H1 (cell line): ENCODE measurements around the gene FAM228B. TPM values are rescaled to one million over a fixed set of nuclear protein-coding genes. Genes with fewer than 3 reads are reported as not detected.

Experiments used
- CTCF ChIA-PET: fragments of 300-600 bp; sonication (Branson Sonifier 250); formaldehyde crosslinking; loops from one replicate; lab custom pipeline; 2021; ENCODE audit not compliant: partially characterized antibody; lab: Charles Lee
- POLR2A ChIA-PET: fragments of 300-600 bp; sonication (Branson Sonifier 250); formaldehyde crosslinking; loops from one replicate; lab custom pipeline; 2021; ENCODE audit warnings: inconsistent platforms; ENCODE audit not compliant: partially characterized antibody; lab: Charles Lee
- DNase-seq, 2 experiments: peaks; one replicate each; pipeline versions ENCODE4 v3.0.0 to v3.0.0-alpha.2; 2010 to 2022; ENCODE audit warnings: low spot score in 2 of 2, low read depth in 1 of 2, mixed read lengths in 1 of 2
- FAIRE-seq: peaks from 2 replicates; lab custom pipeline; 2011; peaks lifted over from hg19 to GRCh38; lab: Jason Lieb, UNC
- H2AFZ ChIP-seq: 2 replicates; pipeline ENCODE4 v1.8.1; 2012; ENCODE audit warnings: low read length, inconsistent platforms
- H2AK5ac ChIP-seq: 2 replicates; pipeline ENCODE4 v1.6.1; 2013; ENCODE audit warnings: low read depth, low read length
- H2BK120ac ChIP-seq: replicated peaks from 2 replicates; pipeline ENCODE3; 2013; ENCODE audit warnings: low read depth, low read length, inconsistent platforms
- H2BK12ac ChIP-seq: 2 replicates; pipeline ENCODE4 v1.6.1; 2013; ENCODE audit warnings: low read depth, low read length
- H2BK15ac ChIP-seq: 2 replicates; pipeline ENCODE4 v1.6.1; 2013; ENCODE audit warnings: low read length
- H2BK20ac ChIP-seq: 2 replicates; pipeline ENCODE4 v1.6.1; 2013; ENCODE audit warnings: low read length
- H2BK5ac ChIP-seq: 2 replicates; pipeline ENCODE4 v1.6.1; 2013; ENCODE audit warnings: low read depth, low read length
- H3K14ac ChIP-seq: 2 replicates; pipeline ENCODE4 v1.6.1; 2013; ENCODE audit warnings: inconsistent platforms; ENCODE audit not compliant: insufficient read length
- H3K18ac ChIP-seq: 2 replicates; pipeline ENCODE4 v1.6.1; 2013; ENCODE audit warnings: low read length; ENCODE audit errors: extremely low read depth
- H3K23ac ChIP-seq: 2 replicates; pipeline ENCODE4 v1.6.1; 2013; ENCODE audit warnings: inconsistent platforms; ENCODE audit not compliant: insufficient read length
- H3K23me2 ChIP-seq: 2 replicates; pipeline ENCODE4 v1.6.1; 2013; ENCODE audit warnings: low read depth, low read length
- H3K27ac ChIP-seq: 2 replicates; pipeline ENCODE4 v1.6.1; 2011; ENCODE audit warnings: low read depth, low read length, inconsistent platforms
- H3K27me3 ChIP-seq, 4 experiments: replicated peaks in 1 of 4; 1 replicate in 1 of 4; 2 replicates in 3 of 4; pipeline versions ENCODE4 v1.6.1 to v1.8.1; 2011 to 2013; ENCODE audit warnings: low read length in 3 of 4, mild to moderate bottlenecking in 3 of 4, inconsistent platforms in 2 of 4, mixed read lengths in 2 of 4, moderate library complexity in 1 of 4; ENCODE audit not compliant: control insufficient read depth in 3 of 4, insufficient read depth in 3 of 4; ENCODE audit errors: extremely low read depth in 1 of 4
- H3K36me3 ChIP-seq, 4 experiments: 2 replicates each; pipeline versions ENCODE4 v1.6.1 to v1.8.1; 2011 to 2013; ENCODE audit warnings: mild to moderate bottlenecking in 4 of 4, low read length in 3 of 4, moderate library complexity in 2 of 4, control low read depth in 1 of 4, inconsistent platforms in 1 of 4; ENCODE audit not compliant: insufficient read depth in 4 of 4, control insufficient read depth in 2 of 4
- H3K4ac ChIP-seq: replicated peaks from 2 replicates; pipeline ENCODE3; 2013; ENCODE audit warnings: low read length, low read depth, mixed read lengths, inconsistent platforms; ENCODE audit not compliant: insufficient read length
- H3K4me1 ChIP-seq, 4 experiments: replicated peaks in 1 of 4; 1 replicate in 1 of 4; 2 replicates in 3 of 4; pipeline versions ENCODE4 v1.6.1 to v1.8.1; 2011 to 2013; ENCODE audit warnings: low read length in 3 of 4, inconsistent platforms in 2 of 4, mixed read lengths in 1 of 4; ENCODE audit not compliant: insufficient read depth in 4 of 4, control insufficient read depth in 3 of 4
- H3K4me2 ChIP-seq, 2 experiments: 2 replicates each; pipeline versions ENCODE4 v1.6.1 to v1.8.1; 2011 to 2013; ENCODE audit warnings: low read depth in 2 of 2, low read length in 2 of 2, control low read depth in 1 of 2, inconsistent platforms in 1 of 2, mild to moderate bottlenecking in 1 of 2; ENCODE audit not compliant: insufficient read depth in 1 of 2
- H3K4me3 ChIP-seq, 4 experiments: fragments of 200-600, 300-600 bp in 1 of 4; sonication (generic), shearing (Covaris generic), sonication (Bioruptor Twin) in 1 of 4; 2 replicates each; pipeline versions ENCODE4 v1.5.1 to v1.8.1; 2011 to 2016; ENCODE audit warnings: low read length in 4 of 4, low read depth in 3 of 4, control low read depth in 2 of 4, inconsistent platforms in 2 of 4, mild to moderate bottlenecking in 2 of 4, mixed read lengths in 1 of 4, moderate library complexity in 1 of 4; ENCODE audit not compliant: insufficient read depth in 2 of 4; ENCODE audit errors: extremely low read depth in 1 of 4
- H3K56ac ChIP-seq: replicated peaks from 2 replicates; pipeline ENCODE3; 2013; ENCODE audit warnings: low read depth, mild to moderate bottlenecking, mixed read lengths, low read length, inconsistent platforms; ENCODE audit not compliant: insufficient read length
- H3K79me1 ChIP-seq: 2 replicates; pipeline ENCODE4 v1.6.1; 2013; ENCODE audit warnings: low read depth, low read length, control low read depth
- H3K79me2 ChIP-seq, 2 experiments: 2 replicates each; pipeline versions ENCODE4 v1.6.1 to v1.8.1; 2012 to 2013; ENCODE audit warnings: low read length in 2 of 2, mild to moderate bottlenecking in 2 of 2, inconsistent platforms in 1 of 2; ENCODE audit not compliant: insufficient read depth in 2 of 2, control insufficient read depth in 1 of 2
- H3K9ac ChIP-seq, 4 experiments: replicated peaks in 1 of 4; 1 replicate in 1 of 4; 2 replicates in 3 of 4; pipeline versions ENCODE4 v1.6.1 to v1.8.1; 2011 to 2013; ENCODE audit warnings: low read depth in 3 of 4, low read length in 3 of 4, control low read depth in 2 of 4, mild to moderate bottlenecking in 2 of 4, moderate library complexity in 2 of 4, inconsistent platforms in 1 of 4; ENCODE audit errors: extremely low read depth in 1 of 4
- H3K9me3 ChIP-seq, 2 experiments: 2 replicates each; pipeline versions ENCODE4 v1.6.1 to v1.8.1; 2012 to 2013; ENCODE audit warnings: mild to moderate bottlenecking in 2 of 2, moderate library complexity in 2 of 2, control low read depth in 1 of 2, inconsistent platforms in 1 of 2, low read depth in 1 of 2, low read length in 1 of 2, mixed read lengths in 1 of 2; ENCODE audit not compliant: insufficient read depth in 2 of 2
- H4K20me1 ChIP-seq, 2 experiments: replicated peaks in 1 of 2; 2 replicates each; pipeline versions ENCODE3 to v1.8.1; 2011 to 2013; ENCODE audit warnings: inconsistent platforms in 2 of 2, low read length in 2 of 2, mild to moderate bottlenecking in 1 of 2; ENCODE audit not compliant: insufficient read depth in 2 of 2, control insufficient read depth in 1 of 2
- H4K5ac ChIP-seq: 2 replicates; pipeline ENCODE4 v1.6.1; 2013; ENCODE audit warnings: low read length, low read depth, mixed read lengths, inconsistent platforms; ENCODE audit not compliant: insufficient read length
- H4K8ac ChIP-seq: 2 replicates; pipeline ENCODE4 v1.8.0; 2013; ENCODE audit warnings: mild to moderate bottlenecking, moderate library complexity, low read length, inconsistent platforms; ENCODE audit not compliant: insufficient read depth; ENCODE audit errors: extremely low read depth
- H4K91ac ChIP-seq: replicated peaks from 2 replicates; pipeline ENCODE3; 2013; ENCODE audit warnings: low read length, mixed read lengths, inconsistent platforms; ENCODE audit not compliant: insufficient read length
- CTBP2 ChIP-seq: IDR thresholded peaks from 2 replicates; pipeline ENCODE4 v1.7.0; 2011; ENCODE audit warnings: borderline replicate concordance, mild to moderate bottlenecking, moderate library complexity, mixed read lengths, low read length; ENCODE audit not compliant: insufficient read depth, insufficient read length
- EP300 ChIP-seq, 2 experiments: IDR thresholded peaks; 1 replicate in 1 of 2; 2 replicates in 1 of 2; pipeline ENCODE4 v1.6.1; 2011 to 2012; ENCODE audit warnings: low read depth in 2 of 2, low read length in 2 of 2, mild to moderate bottlenecking in 2 of 2, borderline replicate concordance in 1 of 2, inconsistent platforms in 1 of 2, moderate library complexity in 1 of 2
- HDAC6 ChIP-seq: IDR thresholded peaks from one replicate; pipeline ENCODE4 v1.7.1; 2012; ENCODE audit warnings: low read depth, mild to moderate bottlenecking, inconsistent platforms, low read length, moderate library complexity
- KDM1A ChIP-seq: fragments of 200-600, 300-600 bp; sonication (generic); IDR thresholded peaks from 2 replicates; pipeline ENCODE4 v1.7.1; 2016; ENCODE audit warnings: mild to moderate bottlenecking, low read length, borderline replicate concordance
- KDM4A ChIP-seq: IDR thresholded peaks from one replicate; pipeline ENCODE4 v1.7.1; 2012; ENCODE audit warnings: low read depth, mild to moderate bottlenecking, moderate library complexity, low read length, inconsistent platforms; ENCODE audit not compliant: severe bottlenecking
- RFX5 ChIP-seq: IDR thresholded peaks from 2 replicates; pipeline ENCODE4 v1.6.1; 2011; ENCODE audit warnings: low read depth, low read length, improper control_type of control experiment, borderline replicate concordance
- RXRA ChIP-seq: IDR thresholded peaks from 2 replicates; pipeline ENCODE4 v1.6.1; 2011; ENCODE audit warnings: low read depth, mild to moderate bottlenecking, low read length, moderate library complexity; ENCODE audit not compliant: insufficient read depth
- SP2 ChIP-seq: IDR thresholded peaks from 2 replicates; pipeline ENCODE4 v1.6.1; 2012; ENCODE audit warnings: mild to moderate bottlenecking, low read length, inconsistent platforms
- SRF ChIP-seq: IDR thresholded peaks from 2 replicates; pipeline ENCODE4 v1.6.1; 2011; ENCODE audit warnings: mild to moderate bottlenecking, low read depth, low read length, moderate library complexity
- SUZ12 ChIP-seq: fragments of 200-600 bp; sonication (generic); IDR thresholded peaks from 2 replicates; pipeline ENCODE4 v1.6.1; 2012; ENCODE audit warnings: mild to moderate bottlenecking, inconsistent platforms, low read length, moderate library complexity, mixed read lengths
- TBP ChIP-seq: IDR thresholded peaks from 2 replicates; pipeline ENCODE4 v1.6.1; 2011; ENCODE audit warnings: low read depth, low read length, improper control_type of control experiment
- TCF12 ChIP-seq: IDR thresholded peaks from 2 replicates; pipeline ENCODE4 v1.6.1; 2011; ENCODE audit warnings: low read depth, mild to moderate bottlenecking, low read length
- USF2 ChIP-seq: IDR thresholded peaks from 2 replicates; pipeline ENCODE4 v1.6.1; 2011; ENCODE audit warnings: low read length, improper control_type of control experiment
- WGBS, 2 experiments: shearing (Covaris generic) in 1 of 2; methylation state at CpG; one replicate each; pipeline versions ENCODE4 v1.1.6 to v1.1.7; 2013 to 2015; ENCODE audit warnings: low lambda C conversion rate in 2 of 2, mixed read lengths in 2 of 2, inconsistent platforms in 1 of 2, low coverage in 1 of 2, missing lambda C conversion rate in 1 of 2; ENCODE audit not compliant: insufficient replicate concordance in 2 of 2, insufficient coverage in 1 of 2, insufficient read length in 1 of 2; ENCODE audit errors: extremely low coverage in 1 of 2, missing lambda C conversion rate in 1 of 2; 5-methylcytosine and 5-hydroxymethylcytosine counted together
- polyA plus RNA-seq, 7 experiments: library from polyadenylated mRNA; depleted of rRNA in 3 of 7; stranded (reverse) in 5 of 7; unstranded in 2 of 7; fragments of >200 nt in 5 of 7; fragments of 200-250 nt in 2 of 7; gene quantifications; 1 replicate in 5 of 7; 2 replicates in 1 of 7; 4 replicates in 1 of 7; pipeline versions ENCODE4 v1.2.1 to v1.2.3, GENCODE V29; 2011 to 2013; ENCODE audit warnings: missing spikeins in 2 of 7, mixed read lengths in 2 of 7
- total RNA-seq: library from RNA; stranded (reverse); fragmentation: NEBNext Ultra II Directional; extraction: Animal tissue kit (Norgen Biotek cat#: 25700); gene quantifications from 2 replicates; pipeline ENCODE4 v1.2.1, GENCODE V29; 2021

Gene FAM228B
- total and polyA plus RNA-seq, 2 of the 8 experiments (the other 6 are each of a cell fraction or from before 2014, with no cell fraction given): 1.4 to 3.2 TPM

- H3K27me3 ChIP-seq: no peaks in the 10 kb centered on the region
- no peak overlapping the region for H3K14ac ChIP-seq
- H2BK5ac ChIP-seq: no peak overlapping the region
- H4K8ac ChIP-seq: no peak overlapping the region
- no peak overlapping the region for H3K4ac ChIP-seq
- no peak overlapping the region for H2BK120ac ChIP-seq
- no peaks in the 10 kb centered on the region for H3K4me1 ChIP-seq
- H3K4me3 ChIP-seq: no peak overlapping the region
- no peak overlapping the region for H2BK20ac ChIP-seq
- no peaks in the 10 kb centered on the region for H3K79me2 ChIP-seq
- 84% methylated on average over 5 of the region's 5 CpGs; no CpG with 5 or more reads in 1 of the 2 experiments for WGBS, 2 experiments
- CTCF ChIA-PET: no interaction called here
- no peak overlapping the region for H4K5ac ChIP-seq
- no peak for FAIRE-seq
- POLR2A ChIA-PET: interaction anchor here (0.6 kb wide), 1 partner anchor 526 kb away, joined by 3 read pairs; no protein-coding TSS in a partner anchor
- H3K79me1 ChIP-seq: no peaks in the 10 kb centered on the region
- H2BK15ac ChIP-seq: no peak overlapping the region
- H3K23me2 ChIP-seq: no peaks in the 10 kb centered on the region
- no peak overlapping the region for H3K27ac ChIP-seq
- no peak overlapping the region for H2BK12ac ChIP-seq
- no peak overlapping the region for H4K91ac ChIP-seq
- no peak overlapping the region for H3K4me2 ChIP-seq
- H4K20me1 ChIP-seq: no peaks in the 10 kb centered on the region
- H3K56ac ChIP-seq: no peak overlapping the region
- no peak overlapping the region for H3K23ac ChIP-seq
- no peaks in the 10 kb centered on the region for H3K36me3 ChIP-seq
- DNase-seq: no peak
- H2AFZ ChIP-seq: no peak overlapping the region
- H3K9ac ChIP-seq: no peak overlapping the region
- no peak overlapping the region for H2AK5ac ChIP-seq
- no peak overlapping the region for H3K18ac ChIP-seq
- no peaks in the 10 kb centered on the region for H3K9me3 ChIP-seq
- TF ChIP-seq TBP (no peak), RFX5 (no peak), SUZ12 (no peak), SP2 (no peak), KDM1A (no peak), CTBP2 (no peak), KDM4A (no peak), SRF (no peak), TCF12 (no peak), RXRA (no peak), EP300 (IDR thresholded peaks at IDR 0.05; ENCODE audit: borderline replicate concordance in 1 of 2, low read depth in 2 of 2, low read length in 2 of 2) (no peak), HDAC6 (no peak), USF2 (no peak)
These were observed 34.9 kb downstream of the FAM228B start for GRCh38 chr2:24158131-24158530.
